HEK293 (cell line): Measurements from ENCODE around the gene EIF2D.

ENCODE experiments used
- CTCF ChIA-PET: fragments of 350-600 bp; formaldehyde crosslinking; extraction: SDS; loops from one replicate; lab custom pipeline; 2021; ENCODE audit warnings: antibody characterized with exemption; lab: Yijun Ruan, JAX
- POLR2A ChIA-PET: fragments of 300-600 bp; formaldehyde crosslinking; extraction: SDS; loops from one replicate; lab custom pipeline; 2020; ENCODE audit warnings: antibody characterized with exemption, inconsistent platforms; lab: Yijun Ruan, JAX
- H3K27ac ChIP-seq: fragments of 200-500 bp; sonication (Bioruptor generic); 2 replicates; pipeline ENCODE4 v1.5.1; 2014; ENCODE audit warnings: low read depth, low read length, control low read depth, inconsistent platforms; ENCODE audit errors: extremely low read depth
- H3K36me3 ChIP-seq, 2 experiments: fragments of 200-500 bp in 1 of 2; sonication (Bioruptor generic) in 1 of 2; 1 replicate in 1 of 2; 2 replicates in 1 of 2; pipeline ENCODE4 v1.5.1; 2014 to 2017; ENCODE audit warnings: inconsistent platforms in 2 of 2, low read length in 2 of 2; ENCODE audit not compliant: control insufficient read depth in 2 of 2, insufficient read depth in 1 of 2
- H3K4me1 ChIP-seq: fragments of 200-500 bp; sonication (Bioruptor generic); 2 replicates; pipeline ENCODE4 v1.5.1; 2014; ENCODE audit warnings: mild to moderate bottlenecking, low read length, inconsistent platforms; ENCODE audit not compliant: control insufficient read depth, insufficient read depth
- H3K4me3 ChIP-seq: 2 replicates; pipeline ENCODE4 v1.5.1; 2011; ENCODE audit warnings: low read depth, mild to moderate bottlenecking, control low read depth, low read length, moderate library complexity
- H3K9me3 ChIP-seq: fragments of 200-500 bp; sonication (Bioruptor generic); 2 replicates; pipeline ENCODE4 v1.5.1; 2014; ENCODE audit warnings: low read depth, low read length, inconsistent platforms; ENCODE audit not compliant: control insufficient read depth, insufficient read depth
- KLF1 ChIP-seq: fragments of 450-650 bp; formaldehyde crosslinking; IDR thresholded peaks from 2 replicates; pipeline ENCODE4 v1.5.1; 2016; ENCODE audit warnings: missing biosample characterization, missing genetic modification characterization
- OSR2 ChIP-seq: fragments of 450-650 bp; formaldehyde crosslinking; IDR thresholded peaks from 2 replicates; pipeline ENCODE4 v1.5.1; 2016; ENCODE audit warnings: missing biosample characterization, missing genetic modification characterization
- RBAK ChIP-seq: fragments of 450-650 bp; formaldehyde crosslinking; IDR thresholded peaks from 2 replicates; pipeline ENCODE4 v1.5.1; 2016; ENCODE audit warnings: missing biosample characterization, missing genetic modification characterization
- SP2 ChIP-seq: fragments of 450-650 bp; formaldehyde crosslinking; IDR thresholded peaks from 2 replicates; pipeline ENCODE4 v1.5.1; 2016; ENCODE audit warnings: missing biosample characterization, missing genetic modification characterization
- ZBTB1 ChIP-seq: fragments of 450-650 bp; formaldehyde crosslinking; IDR thresholded peaks from 2 replicates; pipeline ENCODE4 v1.5.1; 2016; ENCODE audit warnings: missing biosample characterization, missing genetic modification characterization
- ZBTB48 ChIP-seq: fragments of 450-650 bp; formaldehyde crosslinking; IDR thresholded peaks from 2 replicates; pipeline ENCODE4 v1.5.1; 2016; ENCODE audit warnings: missing biosample characterization, missing genetic modification characterization
- ZFP3 ChIP-seq: fragments of 450-650 bp; formaldehyde crosslinking; IDR thresholded peaks from 2 replicates; pipeline ENCODE4 v1.5.1; 2016; ENCODE audit warnings: low read depth, missing biosample characterization, missing genetic modification characterization
- ZNF19 ChIP-seq: fragments of 450-650 bp; formaldehyde crosslinking; IDR thresholded peaks from 2 replicates; pipeline ENCODE4; 2016; ENCODE audit warnings: missing biosample characterization, missing genetic modification characterization, low read depth
- ZNF211 ChIP-seq: fragments of 450-650 bp; formaldehyde crosslinking; IDR thresholded peaks from 2 replicates; pipeline ENCODE4 v1.5.1; 2016; ENCODE audit warnings: low read depth, missing biosample characterization, missing genetic modification characterization
- ZNF214 ChIP-seq: fragments of 450-650 bp; formaldehyde crosslinking; IDR thresholded peaks from 2 replicates; pipeline ENCODE4 v1.5.1; 2017; ENCODE audit warnings: missing biosample characterization, mild to moderate bottlenecking, missing genetic modification characterization, borderline replicate concordance
- ZNF302 ChIP-seq: fragments of 450-650 bp; formaldehyde crosslinking; IDR thresholded peaks from 2 replicates; pipeline ENCODE4 v1.5.1; 2016; ENCODE audit warnings: missing biosample characterization, missing genetic modification characterization, low read depth
- ZNF350 ChIP-seq: fragments of 450-650 bp; formaldehyde crosslinking; IDR thresholded peaks from 2 replicates; pipeline ENCODE4 v1.5.0; 2017; ENCODE audit warnings: missing biosample characterization, mild to moderate bottlenecking, missing genetic modification characterization
- ZNF48 ChIP-seq: fragments of 450-650 bp; formaldehyde crosslinking; IDR thresholded peaks from 2 replicates; pipeline ENCODE4 v1.5.1; 2016; ENCODE audit warnings: missing biosample characterization, missing genetic modification characterization
- ZNF501 ChIP-seq: fragments of 450-650 bp; formaldehyde crosslinking; IDR thresholded peaks from 2 replicates; pipeline ENCODE4 v1.5.1; 2016; ENCODE audit warnings: missing biosample characterization, missing genetic modification characterization
- ZNF514 ChIP-seq: fragments of 450-650 bp; formaldehyde crosslinking; IDR thresholded peaks from 2 replicates; pipeline ENCODE4 v1.5.1; 2016; ENCODE audit warnings: missing biosample characterization, missing genetic modification characterization
- ZNF529 ChIP-seq: fragments of 450-650 bp; formaldehyde crosslinking; IDR thresholded peaks from 2 replicates; pipeline ENCODE4 v1.5.1; 2017; ENCODE audit warnings: missing genetic modification characterization, missing biosample characterization; ENCODE audit not compliant: insufficient replicate concordance
- ZNF621 ChIP-seq: fragments of 450-650 bp; formaldehyde crosslinking; IDR thresholded peaks from 2 replicates; pipeline ENCODE4 v1.5.1; 2017; ENCODE audit warnings: missing biosample characterization, missing genetic modification characterization
- ZNF707 ChIP-seq: fragments of 450-650 bp; formaldehyde crosslinking; IDR thresholded peaks from 2 replicates; pipeline ENCODE4 v1.5.1; 2016; ENCODE audit warnings: missing biosample characterization, missing genetic modification characterization
- ZNF792 ChIP-seq: fragments of 450-650 bp; formaldehyde crosslinking; IDR thresholded peaks from 2 replicates; pipeline ENCODE4 v1.5.1; 2016; ENCODE audit warnings: missing biosample characterization, missing genetic modification characterization
- ZNF837 ChIP-seq: fragments of 450-650 bp; formaldehyde crosslinking; IDR thresholded peaks from 2 replicates; pipeline ENCODE4 v1.5.1; 2016; ENCODE audit warnings: missing biosample characterization, missing genetic modification characterization
- TF ChIP-seq, protein P1 (sequence below): fragments of 450-650 bp; formaldehyde crosslinking; IDR thresholded peaks from 2 replicates; pipeline ENCODE4 v1.5.1; 2016; ENCODE audit warnings: missing biosample characterization, missing genetic modification characterization
- TF ChIP-seq, protein P2 (sequence below): fragments of 450-650 bp; formaldehyde crosslinking; IDR thresholded peaks from 2 replicates; pipeline ENCODE4 v1.5.1; 2016; ENCODE audit warnings: missing biosample characterization, missing genetic modification characterization
- TF ChIP-seq, protein P3 (sequence below): fragments of 450-650 bp; formaldehyde crosslinking; IDR thresholded peaks from 2 replicates; pipeline ENCODE4 v1.5.1; 2016; ENCODE audit warnings: missing biosample characterization, missing genetic modification characterization
- TF ChIP-seq, protein P4 (sequence below): fragments of 450-650 bp; formaldehyde crosslinking; IDR thresholded peaks from 2 replicates; pipeline ENCODE4 v1.5.1; 2017; ENCODE audit warnings: missing biosample characterization, missing genetic modification characterization
- TF ChIP-seq, protein P5 (sequence below): fragments of 450-650 bp; formaldehyde crosslinking; IDR thresholded peaks from 2 replicates; pipeline ENCODE4 v1.5.1; 2016; ENCODE audit warnings: missing biosample characterization, missing genetic modification characterization, low read depth
- TF ChIP-seq, protein P6 (sequence below): fragments of 450-650 bp; formaldehyde crosslinking; IDR thresholded peaks from 2 replicates; pipeline ENCODE4 v1.5.1; 2017; ENCODE audit warnings: missing biosample characterization, missing genetic modification characterization
- TF ChIP-seq, protein P7 (sequence below): fragments of 450-650 bp; formaldehyde crosslinking; IDR thresholded peaks from 2 replicates; pipeline ENCODE4 v1.5.1; 2016; ENCODE audit warnings: missing biosample characterization, missing genetic modification characterization

Gene EIF2D

DNA sequence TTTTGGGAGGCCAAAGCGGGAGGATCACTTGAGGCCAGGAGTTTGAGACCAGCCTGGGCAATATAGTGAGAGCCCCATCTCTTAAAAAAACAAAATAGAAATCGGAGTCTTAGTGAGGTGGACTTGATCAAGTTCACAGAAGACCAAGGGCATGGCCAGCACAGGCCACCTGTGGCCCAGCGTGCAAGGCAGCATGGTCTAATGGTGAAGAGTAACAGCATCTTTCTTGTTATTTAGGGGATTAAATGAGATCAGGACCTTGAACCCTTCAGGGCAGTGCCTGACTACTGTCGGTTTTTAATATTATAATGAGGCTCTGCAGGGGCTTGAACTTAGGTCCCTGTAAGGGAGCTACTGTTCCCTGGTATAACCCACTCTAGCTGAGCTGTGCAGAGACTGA lies 38.5 kb downstream of the EIF2D start:
- CTCF ChIA-PET = interaction anchor here (0.7 to 2.7 kb wide), 3 partner anchors 9 to 1081 kb away, joined by 3 to 12 read pairs (median 4); no protein-coding TSS in a partner anchor
- no peak overlapping the region for H3K27ac ChIP-seq
- no peaks in the 10 kb centered on the region for H3K36me3 ChIP-seq

DNA sequence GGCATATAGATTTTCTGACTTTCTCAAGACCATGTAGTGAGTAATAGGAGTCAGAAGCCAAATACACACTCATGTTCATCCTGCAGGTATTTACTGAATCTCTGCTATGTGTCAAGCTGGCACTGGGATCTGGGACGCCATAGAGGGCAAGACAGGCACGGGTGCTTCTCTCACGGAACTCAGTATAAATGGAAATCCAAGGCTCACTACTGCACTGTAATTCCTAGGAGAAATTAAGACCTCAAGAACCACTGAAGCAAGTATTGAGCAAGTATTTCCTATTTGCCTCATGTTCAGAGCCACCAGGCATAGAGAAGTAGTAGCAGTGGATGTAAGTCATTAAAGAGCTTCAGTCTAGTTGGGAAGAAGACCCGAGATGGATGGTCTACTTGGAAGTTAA lies 38.9 kb downstream of the EIF2D start:
- no peaks in the 10 kb centered on the region for H3K36me3 ChIP-seq
- no peaks in the 10 kb centered on the region for H3K4me1 ChIP-seq
- CTCF ChIA-PET = interaction anchor here (0.7 to 2.7 kb wide), 2 partner anchors 10 to 1081 kb away, joined by 3 to 12 read pairs; no protein-coding TSS in a partner anchor
- H3K4me3 ChIP-seq = no peak overlapping the region
- H3K27ac ChIP-seq = no peak overlapping the region
- no peaks in the 10 kb centered on the region for H3K9me3 ChIP-seq
- POLR2A ChIA-PET = no interaction called here
- TF ChIP-seq ZNF621 (tag by site-specific recombination) (no peak), ZBTB1 (tag by site-specific recombination) (no peak), ZNF214 (tag by site-specific recombination) (no peak), SP2 (tag by site-specific recombination) (no peak), ZNF350 (no peak), ZNF514 (no peak), ZNF211 (tag by site-specific recombination) (no peak)
- TF ChIP-seq, protein P1, sequence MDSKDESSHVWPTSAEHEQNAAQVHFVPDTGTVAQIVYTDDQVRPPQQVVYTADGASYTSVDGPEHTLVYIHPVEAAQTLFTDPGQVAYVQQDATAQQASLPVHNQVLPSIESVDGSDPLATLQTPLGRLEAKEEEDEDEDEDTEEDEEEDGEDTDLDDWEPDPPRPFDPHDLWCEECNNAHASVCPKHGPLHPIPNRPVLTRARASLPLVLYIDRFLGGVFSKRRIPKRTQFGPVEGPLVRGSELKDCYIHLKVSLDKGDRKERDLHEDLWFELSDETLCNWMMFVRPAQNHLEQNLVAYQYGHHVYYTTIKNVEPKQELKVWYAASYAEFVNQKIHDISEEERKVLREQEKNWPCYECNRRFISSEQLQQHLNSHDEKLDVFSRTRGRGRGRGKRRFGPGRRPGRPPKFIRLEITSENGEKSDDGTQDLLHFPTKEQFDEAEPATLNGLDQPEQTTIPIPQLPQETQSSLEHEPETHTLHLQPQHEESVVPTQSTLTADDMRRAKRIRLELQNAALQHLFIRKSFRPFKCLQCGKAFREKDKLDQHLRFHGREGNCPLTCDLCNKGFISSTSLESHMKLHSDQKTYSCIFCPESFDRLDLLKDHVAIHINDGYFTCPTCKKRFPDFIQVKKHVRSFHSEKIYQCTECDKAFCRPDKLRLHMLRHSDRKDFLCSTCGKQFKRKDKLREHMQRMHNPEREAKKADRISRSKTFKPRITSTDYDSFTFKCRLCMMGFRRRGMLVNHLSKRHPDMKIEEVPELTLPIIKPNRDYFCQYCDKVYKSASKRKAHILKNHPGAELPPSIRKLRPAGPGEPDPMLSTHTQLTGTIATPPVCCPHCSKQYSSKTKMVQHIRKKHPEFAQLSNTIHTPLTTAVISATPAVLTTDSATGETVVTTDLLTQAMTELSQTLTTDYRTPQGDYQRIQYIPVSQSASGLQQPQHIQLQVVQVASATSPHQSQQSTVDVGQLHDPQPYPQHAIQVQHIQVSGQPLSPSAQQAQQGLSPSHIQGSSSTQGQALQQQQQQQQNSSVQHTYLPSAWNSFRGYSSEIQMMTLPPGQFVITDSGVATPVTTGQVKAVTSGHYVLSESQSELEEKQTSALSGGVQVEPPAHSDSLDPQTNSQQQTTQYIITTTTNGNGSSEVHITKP (tag by site-specific recombination) = no peak
- TF ChIP-seq, protein P2, sequence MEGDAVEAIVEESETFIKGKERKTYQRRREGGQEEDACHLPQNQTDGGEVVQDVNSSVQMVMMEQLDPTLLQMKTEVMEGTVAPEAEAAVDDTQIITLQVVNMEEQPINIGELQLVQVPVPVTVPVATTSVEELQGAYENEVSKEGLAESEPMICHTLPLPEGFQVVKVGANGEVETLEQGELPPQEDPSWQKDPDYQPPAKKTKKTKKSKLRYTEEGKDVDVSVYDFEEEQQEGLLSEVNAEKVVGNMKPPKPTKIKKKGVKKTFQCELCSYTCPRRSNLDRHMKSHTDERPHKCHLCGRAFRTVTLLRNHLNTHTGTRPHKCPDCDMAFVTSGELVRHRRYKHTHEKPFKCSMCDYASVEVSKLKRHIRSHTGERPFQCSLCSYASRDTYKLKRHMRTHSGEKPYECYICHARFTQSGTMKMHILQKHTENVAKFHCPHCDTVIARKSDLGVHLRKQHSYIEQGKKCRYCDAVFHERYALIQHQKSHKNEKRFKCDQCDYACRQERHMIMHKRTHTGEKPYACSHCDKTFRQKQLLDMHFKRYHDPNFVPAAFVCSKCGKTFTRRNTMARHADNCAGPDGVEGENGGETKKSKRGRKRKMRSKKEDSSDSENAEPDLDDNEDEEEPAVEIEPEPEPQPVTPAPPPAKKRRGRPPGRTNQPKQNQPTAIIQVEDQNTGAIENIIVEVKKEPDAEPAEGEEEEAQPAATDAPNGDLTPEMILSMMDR = no peak

More for the DNA sequence above, 38.5 kb downstream of the EIF2D start:
- TF ChIP-seq ZNF48 (tag by site-specific recombination) (no peak), ZNF19 (tag by site-specific recombination) (no peak), ZNF837 (tag by site-specific recombination) (no peak), ZNF302 (tag by site-specific recombination) (no peak), ZNF529 (tag by site-specific recombination) (no peak), ZNF501 (tag by site-specific recombination) (no peak), ZBTB48 (no peak), OSR2 (tag by site-specific recombination) (no peak), KLF1 (no peak), ZNF621 (tag by site-specific recombination) (no peak), ZNF792 (tag by site-specific recombination) (no peak), ZNF707 (tag by site-specific recombination) (no peak), RBAK (tag by site-specific recombination) (no peak), ZFP3 (no peak)
- TF ChIP-seq, protein P3, sequence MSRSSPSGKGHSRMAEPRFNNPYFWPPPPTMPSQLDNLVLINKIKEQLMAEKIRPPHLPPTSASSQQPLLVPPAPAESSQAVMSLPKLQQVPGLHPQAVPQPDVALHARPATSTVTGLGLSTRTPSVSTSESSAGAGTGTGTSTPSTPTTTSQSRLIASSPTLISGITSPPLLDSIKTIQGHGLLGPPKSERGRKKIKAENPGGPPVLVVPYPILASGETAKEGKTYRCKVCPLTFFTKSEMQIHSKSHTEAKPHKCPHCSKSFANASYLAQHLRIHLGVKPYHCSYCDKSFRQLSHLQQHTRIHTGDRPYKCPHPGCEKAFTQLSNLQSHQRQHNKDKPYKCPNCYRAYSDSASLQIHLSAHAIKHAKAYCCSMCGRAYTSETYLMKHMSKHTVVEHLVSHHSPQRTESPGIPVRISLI (tag by site-specific recombination) = no peak
- TF ChIP-seq, protein P4, sequence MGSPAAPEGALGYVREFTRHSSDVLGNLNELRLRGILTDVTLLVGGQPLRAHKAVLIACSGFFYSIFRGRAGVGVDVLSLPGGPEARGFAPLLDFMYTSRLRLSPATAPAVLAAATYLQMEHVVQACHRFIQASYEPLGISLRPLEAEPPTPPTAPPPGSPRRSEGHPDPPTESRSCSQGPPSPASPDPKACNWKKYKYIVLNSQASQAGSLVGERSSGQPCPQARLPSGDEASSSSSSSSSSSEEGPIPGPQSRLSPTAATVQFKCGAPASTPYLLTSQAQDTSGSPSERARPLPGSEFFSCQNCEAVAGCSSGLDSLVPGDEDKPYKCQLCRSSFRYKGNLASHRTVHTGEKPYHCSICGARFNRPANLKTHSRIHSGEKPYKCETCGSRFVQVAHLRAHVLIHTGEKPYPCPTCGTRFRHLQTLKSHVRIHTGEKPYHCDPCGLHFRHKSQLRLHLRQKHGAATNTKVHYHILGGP = no peak
- TF ChIP-seq, protein P5, sequence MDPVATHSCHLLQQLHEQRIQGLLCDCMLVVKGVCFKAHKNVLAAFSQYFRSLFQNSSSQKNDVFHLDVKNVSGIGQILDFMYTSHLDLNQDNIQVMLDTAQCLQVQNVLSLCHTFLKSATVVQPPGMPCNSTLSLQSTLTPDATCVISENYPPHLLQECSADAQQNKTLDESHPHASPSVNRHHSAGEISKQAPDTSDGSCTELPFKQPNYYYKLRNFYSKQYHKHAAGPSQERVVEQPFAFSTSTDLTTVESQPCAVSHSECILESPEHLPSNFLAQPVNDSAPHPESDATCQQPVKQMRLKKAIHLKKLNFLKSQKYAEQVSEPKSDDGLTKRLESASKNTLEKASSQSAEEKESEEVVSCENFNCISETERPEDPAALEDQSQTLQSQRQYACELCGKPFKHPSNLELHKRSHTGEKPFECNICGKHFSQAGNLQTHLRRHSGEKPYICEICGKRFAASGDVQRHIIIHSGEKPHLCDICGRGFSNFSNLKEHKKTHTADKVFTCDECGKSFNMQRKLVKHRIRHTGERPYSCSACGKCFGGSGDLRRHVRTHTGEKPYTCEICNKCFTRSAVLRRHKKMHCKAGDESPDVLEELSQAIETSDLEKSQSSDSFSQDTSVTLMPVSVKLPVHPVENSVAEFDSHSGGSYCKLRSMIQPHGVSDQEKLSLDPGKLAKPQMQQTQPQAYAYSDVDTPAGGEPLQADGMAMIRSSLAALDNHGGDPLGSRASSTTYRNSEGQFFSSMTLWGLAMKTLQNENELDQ (tag by site-specific recombination) = no peak
- TF ChIP-seq, protein P6, sequence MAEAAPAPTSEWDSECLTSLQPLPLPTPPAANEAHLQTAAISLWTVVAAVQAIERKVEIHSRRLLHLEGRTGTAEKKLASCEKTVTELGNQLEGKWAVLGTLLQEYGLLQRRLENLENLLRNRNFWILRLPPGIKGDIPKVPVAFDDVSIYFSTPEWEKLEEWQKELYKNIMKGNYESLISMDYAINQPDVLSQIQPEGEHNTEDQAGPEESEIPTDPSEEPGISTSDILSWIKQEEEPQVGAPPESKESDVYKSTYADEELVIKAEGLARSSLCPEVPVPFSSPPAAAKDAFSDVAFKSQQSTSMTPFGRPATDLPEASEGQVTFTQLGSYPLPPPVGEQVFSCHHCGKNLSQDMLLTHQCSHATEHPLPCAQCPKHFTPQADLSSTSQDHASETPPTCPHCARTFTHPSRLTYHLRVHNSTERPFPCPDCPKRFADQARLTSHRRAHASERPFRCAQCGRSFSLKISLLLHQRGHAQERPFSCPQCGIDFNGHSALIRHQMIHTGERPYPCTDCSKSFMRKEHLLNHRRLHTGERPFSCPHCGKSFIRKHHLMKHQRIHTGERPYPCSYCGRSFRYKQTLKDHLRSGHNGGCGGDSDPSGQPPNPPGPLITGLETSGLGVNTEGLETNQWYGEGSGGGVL (tag by site-specific recombination) = no peak
- TF ChIP-seq, protein P7, sequence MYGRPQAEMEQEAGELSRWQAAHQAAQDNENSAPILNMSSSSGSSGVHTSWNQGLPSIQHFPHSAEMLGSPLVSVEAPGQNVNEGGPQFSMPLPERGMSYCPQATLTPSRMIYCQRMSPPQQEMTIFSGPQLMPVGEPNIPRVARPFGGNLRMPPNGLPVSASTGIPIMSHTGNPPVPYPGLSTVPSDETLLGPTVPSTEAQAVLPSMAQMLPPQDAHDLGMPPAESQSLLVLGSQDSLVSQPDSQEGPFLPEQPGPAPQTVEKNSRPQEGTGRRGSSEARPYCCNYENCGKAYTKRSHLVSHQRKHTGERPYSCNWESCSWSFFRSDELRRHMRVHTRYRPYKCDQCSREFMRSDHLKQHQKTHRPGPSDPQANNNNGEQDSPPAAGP (tag by site-specific recombination) = no peak
- H3K4me1 ChIP-seq = no peaks in the 10 kb centered on the region
- no peak overlapping the region for H3K4me3 ChIP-seq
- no peaks in the 10 kb centered on the region for H3K9me3 ChIP-seq
- POLR2A ChIA-PET = no interaction called here
